Lung (tissue), 16 donors: ENCODE measurements around the gene ZNF865. TPM values are rescaled to one million over a fixed set of nuclear protein-coding genes. Genes with fewer than 3 reads are reported as not detected.

Experiments
- ATAC-seq: fragments of 200-7000 bp; cut with Tn5 transposase; one replicate; pipeline ENCODE4 v1.9.1; 2020; ENCODE audit warnings: moderate number of reproducible peaks; ENCODE audit not compliant: insufficient read depth, low FRiP score
- DNase-seq, 3 donors: peaks; one replicate each; pipeline ENCODE4 v3.0.0-alpha.2; 2013 to 2017
- H3K27ac ChIP-seq, 2 donors: one replicate each; pipeline ENCODE4 v1.5.1; 2013; ENCODE audit warnings: mild to moderate bottlenecking in 2 of 2, moderate library complexity in 2 of 2, control low read depth in 1 of 2, inconsistent platforms in 1 of 2, low read depth in 1 of 2, low read length in 1 of 2
- H3K27me3 ChIP-seq, 3 donors: one replicate each; pipeline ENCODE4 v1.5.1; 2013; ENCODE audit warnings: low read length in 2 of 3; ENCODE audit not compliant: control insufficient read depth in 3 of 3, insufficient read depth in 3 of 3
- H3K36me3 ChIP-seq, 4 donors: one replicate each; pipeline ENCODE4 v1.5.1; 2013; ENCODE audit warnings: low read length in 4 of 4, mild to moderate bottlenecking in 1 of 4, moderate library complexity in 1 of 4; ENCODE audit not compliant: control insufficient read depth in 4 of 4, insufficient read depth in 4 of 4
- H3K4me1 ChIP-seq, 5 donors: one replicate each; pipeline ENCODE4 v1.5.1; 2013; ENCODE audit warnings: low read length in 5 of 5, mild to moderate bottlenecking in 2 of 5, moderate library complexity in 1 of 5; ENCODE audit not compliant: control insufficient read depth in 5 of 5, insufficient read depth in 5 of 5
- H3K4me3 ChIP-seq: one replicate; pipeline ENCODE4 v1.5.1; 2013; ENCODE audit warnings: mild to moderate bottlenecking, control low read depth, moderate library complexity
- H3K9ac ChIP-seq, 2 donors: one replicate each; pipeline ENCODE4 v1.5.1; 2013; ENCODE audit warnings: low read length in 2 of 2, control low read depth in 1 of 2; ENCODE audit not compliant: insufficient read depth in 1 of 2
- H3K9me3 ChIP-seq, 4 donors: one replicate each; pipeline ENCODE4 v1.5.1; 2013; ENCODE audit warnings: low read length in 3 of 4, mild to moderate bottlenecking in 1 of 4, moderate library complexity in 1 of 4; ENCODE audit not compliant: control insufficient read depth in 4 of 4, insufficient read depth in 3 of 4
- WGBS, 2 donors: extraction: QIAGEN DNeasy Blood & Tissue Kit; methylation state at CpG; one replicate each; pipeline ENCODE4 v1.1.7; 2013; 5-methylcytosine and 5-hydroxymethylcytosine counted together
- long read RNA-seq, 5 donors: transcript quantifications; one replicate each; lab custom pipeline, GENCODE V29; 2026
- polyA plus RNA-seq, 2 donors: library from polyadenylated mRNA; stranded (reverse); fragments of 200-250 nt; gene quantifications; one replicate each; pipeline ENCODE4 v1.2.1, GENCODE V29; 2013
- total RNA-seq, 2 donors: library from RNA; depleted of rRNA in 1 of 2; stranded (reverse); fragments of >200 nt in 1 of 2; gene quantifications; one replicate each; pipeline ENCODE4 v1.2.1, GENCODE V29; 2014 to 2021
- TF ChIP-seq, protein P1 (sequence below): IDR thresholded peaks from 2 replicates; pipeline ENCODE4 v1.5.1; 2012; ENCODE audit warnings: mild to moderate bottlenecking; ENCODE audit errors: control extremely low read depth, extremely low read depth
- donor health status: control.
- donor health status: control.
- donor health status: Bipolar disorder and iron deficiency.
- donor health status: healthy.
- donor health status: DM: yes; HTN: yes; CAD: no.

ZNF865 gene
- total RNA-seq = 10 to 100 TPM in 1 of 2 donors, 1 to 10 TPM in 1; 5.1 to 19.3 TPM
- 10 to 100 TPM in 1 of 2 donors, 1 to 10 TPM in 1; 8.4 to 11.7 TPM for polyA plus RNA-seq
- long read RNA-seq, donor 1, full-length matches to known transcripts = 10 of 10 reads
- long read RNA-seq, donor 1, partial matches to known transcripts = 0 of 10 reads
- long read RNA-seq, donor 1, other reads (novel, unspliced or antisense) = 0 of 10 reads
- long read RNA-seq, donor 2, full-length matches to known transcripts = 1 of 1 reads
- long read RNA-seq, donor 2, partial matches to known transcripts = 0 of 1 reads
- long read RNA-seq, donor 2, other reads (novel, unspliced or antisense) = 0 of 1 reads
- long read RNA-seq, donor 3, full-length matches to known transcripts = 4 of 4 reads
- long read RNA-seq, donor 3, partial matches to known transcripts = 0 of 4 reads
- long read RNA-seq, donor 3, other reads (novel, unspliced or antisense) = 0 of 4 reads
- long read RNA-seq, donor 4, full-length matches to known transcripts = 3 of 3 reads
- long read RNA-seq, donor 4, partial matches to known transcripts = 0 of 3 reads
- long read RNA-seq, donor 4, other reads (novel, unspliced or antisense) = 0 of 3 reads
- long read RNA-seq, donor 5, full-length matches to known transcripts = 12 of 12 reads
- long read RNA-seq, donor 5, partial matches to known transcripts = 0 of 12 reads
- long read RNA-seq, donor 5, other reads (novel, unspliced or antisense) = 0 of 12 reads

- Histone ChIP-seq H3K27ac (peak within 1 kb of the TSS; percentile 95 to 98), H3K9ac (peak within 1 kb of the TSS; percentile 31 to 78), H3K27me3 (no peaks in the 10 kb centered on the region), H3K4me1 (peaks cover 0 to 19% (median 1%) of the 10 kb centered on the region in 5 donors), H3K9me3 (no peaks in the 10 kb centered on the region), H3K36me3 (peaks cover 0 to 19% (median 13%) of the 10 kb centered on the region in 4 donors), H3K4me3 (peak within 1 kb of the TSS; percentile 78)
- DNase-seq (peak; percentile 84 to 88 (median 85)), ATAC-seq (peak; percentile 49)
- TF ChIP-seq, protein P1, sequence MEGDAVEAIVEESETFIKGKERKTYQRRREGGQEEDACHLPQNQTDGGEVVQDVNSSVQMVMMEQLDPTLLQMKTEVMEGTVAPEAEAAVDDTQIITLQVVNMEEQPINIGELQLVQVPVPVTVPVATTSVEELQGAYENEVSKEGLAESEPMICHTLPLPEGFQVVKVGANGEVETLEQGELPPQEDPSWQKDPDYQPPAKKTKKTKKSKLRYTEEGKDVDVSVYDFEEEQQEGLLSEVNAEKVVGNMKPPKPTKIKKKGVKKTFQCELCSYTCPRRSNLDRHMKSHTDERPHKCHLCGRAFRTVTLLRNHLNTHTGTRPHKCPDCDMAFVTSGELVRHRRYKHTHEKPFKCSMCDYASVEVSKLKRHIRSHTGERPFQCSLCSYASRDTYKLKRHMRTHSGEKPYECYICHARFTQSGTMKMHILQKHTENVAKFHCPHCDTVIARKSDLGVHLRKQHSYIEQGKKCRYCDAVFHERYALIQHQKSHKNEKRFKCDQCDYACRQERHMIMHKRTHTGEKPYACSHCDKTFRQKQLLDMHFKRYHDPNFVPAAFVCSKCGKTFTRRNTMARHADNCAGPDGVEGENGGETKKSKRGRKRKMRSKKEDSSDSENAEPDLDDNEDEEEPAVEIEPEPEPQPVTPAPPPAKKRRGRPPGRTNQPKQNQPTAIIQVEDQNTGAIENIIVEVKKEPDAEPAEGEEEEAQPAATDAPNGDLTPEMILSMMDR = peak; percentile 46
- WGBS, 2 donors = 0% methylated on average over 20 to 44 of the region's 44 CpGs
These were observed at the start of gene ZNF865 for GRCh38 chr19:55605637-55606470. TSS of gene ZNF865 (plus strand) at chr19:55605647. CDS start at chr19:55613619, 7,972 bp downstream.

- no peak for DNase-seq
- Histone ChIP-seq H3K4me3 (no peak overlapping the region), H3K4me1 (peaks cover 0 to 5% (median 4%) of the 10 kb centered on the region in 5 donors), H3K27ac (no peak overlapping the region), H3K27me3 (peaks cover 0 to 2% (median 0%) of the 10 kb centered on the region in 3 donors), H3K36me3 (no peaks in the 10 kb centered on the region), H3K9ac (no peak overlapping the region), H3K9me3 (peaks cover 0 to 4% (median 0%) of the 10 kb centered on the region in 4 donors)
- WGBS, 2 donors = 83 to 92% methylated on average over 9 of the region's 9 CpGs
- TF ChIP-seq, protein P1 = no peak
- no peak for ATAC-seq
These were observed 45.8 kb upstream of the ZNF865 start for GRCh38 chr19:55559684-55560083.

DNA sequence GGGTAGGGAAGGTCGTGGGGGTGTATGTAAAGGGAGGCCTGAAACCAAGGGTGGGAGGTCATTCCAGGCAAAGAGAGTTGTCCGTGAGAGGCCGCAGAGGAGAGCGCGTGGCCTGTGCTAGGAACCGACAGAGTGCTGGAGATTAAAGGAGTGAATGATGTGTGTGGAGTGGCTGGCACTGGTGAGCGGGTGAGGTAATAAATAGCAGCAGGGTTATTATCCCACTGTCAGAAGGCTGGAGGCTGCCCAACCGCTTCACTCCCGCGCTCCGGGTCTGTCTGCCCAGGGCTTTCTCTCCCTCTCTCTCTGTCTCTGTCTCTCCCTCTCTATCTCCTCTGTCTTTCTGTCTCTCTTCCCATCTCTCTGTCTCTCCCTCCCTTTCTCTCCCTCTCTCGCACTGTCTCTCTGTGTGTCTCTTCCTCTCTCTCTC lies 42.2 kb upstream of the ZNF865 start:
- H3K9me3 ChIP-seq = peaks cover 0 to 4% (median 0%) of the 10 kb centered on the region in 4 donors
- DNase-seq = peak; percentile 33 to 53 (median 47)
- no peak for ATAC-seq

More for the DNA sequence above, 42.2 kb upstream of the ZNF865 start:
- H3K27me3 ChIP-seq = peaks cover 0 to 2% (median 0%) of the 10 kb centered on the region in 3 donors
- H3K9ac ChIP-seq = peak overlapping the region in 1 of 2 donors; percentile 23
- peak overlapping the region in 1 of 2 donors; percentile 85 for H3K27ac ChIP-seq
- peaks cover 0 to 5% (median 4%) of the 10 kb centered on the region in 5 donors for H3K4me1 ChIP-seq
- no peaks in the 10 kb centered on the region for H3K36me3 ChIP-seq
- TF ChIP-seq, protein P1 = no peak
- WGBS, 2 donors = 53 to 54% methylated on average over 12 of the region's 12 CpGs
- no peak overlapping the region for H3K4me3 ChIP-seq
